ENCODE measurements around the gene TMC6.
A peak's percentile ranks its signal among the peaks of the same experiment; 100 is the strongest.
"Not testable (repeated sequence)": the region's sequence is repeated elsewhere in the genome, so short reads cannot be mapped to it uniquely, and the experiment has no call there.

TMC6 gene

DNA sequence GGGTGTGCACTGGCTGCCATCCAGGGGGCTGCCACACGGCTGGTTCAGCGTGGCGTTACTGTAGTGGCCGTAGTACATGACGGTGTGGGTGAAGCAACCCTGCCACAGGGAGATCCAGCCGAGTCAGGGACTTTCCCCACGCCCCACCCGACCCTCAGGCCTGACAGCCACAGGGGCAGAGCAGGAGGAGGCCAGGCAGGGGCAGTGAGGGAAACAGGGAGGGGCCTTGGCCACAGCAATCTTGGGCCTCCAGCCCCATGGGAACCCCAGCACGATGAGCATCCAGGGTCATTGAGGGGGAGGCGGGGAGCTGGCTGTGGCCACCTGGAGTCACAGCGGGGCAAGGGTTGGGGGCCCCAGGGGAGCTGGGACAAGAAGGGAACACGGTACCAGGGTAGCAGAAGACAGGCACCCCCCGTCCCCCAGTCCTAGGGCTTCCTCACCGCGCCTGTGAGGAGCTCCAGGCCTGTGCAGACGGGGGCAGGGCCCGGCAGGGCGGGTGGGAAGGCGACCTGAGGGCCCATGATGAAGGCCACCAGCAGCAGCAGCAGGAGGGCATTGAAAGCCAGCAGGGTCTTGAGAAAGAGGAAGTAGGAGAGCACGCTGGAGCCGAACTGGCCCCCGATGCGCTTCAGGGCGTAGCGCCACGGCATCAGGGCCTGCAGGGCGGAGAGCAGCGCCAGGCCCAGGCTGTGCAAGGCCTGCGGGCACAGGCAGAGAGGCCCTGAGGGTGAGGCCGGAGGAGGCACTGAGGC is 4.3 kb downstream of the TMC6 start:
- no peak for DNase-seq (ENCODE audit: low read depth in 2 of 2)

DNA sequence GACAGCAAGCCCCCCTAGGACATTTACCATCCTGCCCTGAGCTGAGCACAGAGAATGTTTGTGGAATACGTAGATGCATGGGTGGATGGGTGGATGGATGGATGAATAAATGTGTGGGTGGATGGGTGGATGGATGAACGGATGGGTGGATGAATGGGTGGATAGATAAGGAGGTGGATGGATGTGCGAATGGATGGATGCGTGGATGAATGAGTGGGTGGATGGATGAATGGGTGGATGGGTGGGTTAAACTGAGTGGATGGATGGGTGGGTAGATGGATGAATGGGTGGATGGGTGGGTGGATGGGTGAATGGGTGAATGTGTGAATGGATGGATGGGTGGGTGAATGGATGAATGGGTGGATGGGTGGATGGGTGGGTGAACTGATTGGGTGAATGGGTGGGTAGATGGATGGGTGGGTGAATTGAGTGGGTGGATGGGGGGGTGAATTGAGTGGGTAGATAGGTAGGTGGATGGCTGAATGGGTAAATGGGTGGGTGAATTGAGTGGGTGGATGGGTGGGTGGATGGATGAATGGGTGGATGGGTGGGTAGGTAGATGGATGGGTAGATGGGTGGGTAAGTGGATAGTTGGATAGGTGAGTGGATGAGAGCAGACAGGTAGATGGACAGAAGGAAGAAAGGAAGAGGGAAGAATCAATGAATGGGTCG is 5.2 kb downstream of the TMC6 start:
- no peak for DNase-seq (ENCODE audit: low read depth in 2 of 2)

DNA sequence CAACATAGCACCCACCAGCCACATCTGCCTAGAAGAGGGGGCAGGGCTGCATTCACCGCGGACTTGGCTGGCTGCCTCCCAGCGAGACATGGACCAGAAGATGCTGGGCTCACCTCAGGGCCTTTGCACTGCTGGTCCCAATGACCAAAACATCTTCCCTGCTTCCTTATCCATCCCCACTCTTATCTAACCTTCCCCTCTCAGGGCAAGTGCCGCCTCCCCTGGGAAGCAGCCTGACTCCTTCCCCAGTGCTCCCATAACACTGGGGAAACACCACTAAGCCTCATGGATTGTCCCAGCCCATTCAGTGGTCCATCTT is 5.7 kb downstream of the TMC6 start:
- no peak for DNase-seq (ENCODE audit: low read depth in 2 of 2)

DNA sequence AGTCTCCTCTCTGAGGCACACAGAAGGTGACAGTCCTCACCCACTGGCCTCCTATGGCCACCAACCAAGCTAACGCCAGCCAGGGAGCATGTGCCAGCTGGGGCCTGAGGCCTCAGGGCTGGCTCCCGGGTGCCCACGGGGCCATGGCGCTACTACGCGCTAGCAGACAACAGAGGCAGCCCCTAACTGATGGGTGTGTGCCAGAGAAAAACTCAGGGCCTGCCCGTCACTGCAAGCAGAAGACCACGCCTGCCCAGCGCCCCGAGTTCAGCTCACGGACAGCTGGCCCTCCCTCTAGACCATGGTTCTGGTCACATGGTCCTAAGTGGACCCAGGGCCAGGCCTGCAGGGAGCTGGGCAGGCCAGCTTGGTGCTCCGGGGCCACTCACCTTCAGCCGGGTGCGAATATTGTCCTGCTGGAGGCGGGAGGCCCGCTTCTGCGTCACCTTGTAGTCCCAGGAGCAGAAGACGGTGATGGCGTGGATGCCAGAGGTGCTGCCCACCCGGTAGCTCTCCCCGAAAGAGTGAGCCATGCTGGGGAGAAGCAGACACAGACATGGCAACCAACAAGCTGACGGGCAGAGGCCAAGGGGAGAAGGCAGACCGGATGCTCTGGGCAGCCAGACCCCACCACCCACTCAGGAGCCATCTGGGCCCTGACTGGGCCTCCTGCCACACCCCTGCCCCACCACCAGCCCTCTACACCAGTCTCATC is 6.2 kb downstream of the TMC6 start:
- DNase-seq (ENCODE audit: low read depth in 2 of 2): no peak

DNA sequence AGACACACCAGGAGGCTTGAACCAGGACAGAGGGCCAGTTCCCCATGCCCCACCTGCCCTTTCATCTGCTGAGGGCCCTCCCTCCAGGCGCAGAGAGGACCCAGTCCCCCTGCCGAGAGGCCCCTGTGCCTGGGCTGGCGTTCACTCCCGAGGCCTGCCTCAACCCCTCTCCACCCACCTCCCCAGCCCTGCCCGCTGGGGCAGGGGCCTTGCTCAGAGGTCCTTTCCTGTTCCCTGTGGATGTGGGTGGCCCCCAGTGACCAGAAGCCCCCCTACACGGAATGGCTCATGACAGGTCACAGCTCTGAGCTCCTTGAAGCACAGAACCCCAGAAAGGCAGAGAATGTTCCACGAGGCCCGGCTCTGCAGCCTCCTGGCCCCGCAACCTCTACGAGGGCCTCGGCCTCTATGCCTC is 6.7 kb downstream of the TMC6 start:
- no peak for DNase-seq (ENCODE audit: low read depth in 2 of 2)

DNA sequence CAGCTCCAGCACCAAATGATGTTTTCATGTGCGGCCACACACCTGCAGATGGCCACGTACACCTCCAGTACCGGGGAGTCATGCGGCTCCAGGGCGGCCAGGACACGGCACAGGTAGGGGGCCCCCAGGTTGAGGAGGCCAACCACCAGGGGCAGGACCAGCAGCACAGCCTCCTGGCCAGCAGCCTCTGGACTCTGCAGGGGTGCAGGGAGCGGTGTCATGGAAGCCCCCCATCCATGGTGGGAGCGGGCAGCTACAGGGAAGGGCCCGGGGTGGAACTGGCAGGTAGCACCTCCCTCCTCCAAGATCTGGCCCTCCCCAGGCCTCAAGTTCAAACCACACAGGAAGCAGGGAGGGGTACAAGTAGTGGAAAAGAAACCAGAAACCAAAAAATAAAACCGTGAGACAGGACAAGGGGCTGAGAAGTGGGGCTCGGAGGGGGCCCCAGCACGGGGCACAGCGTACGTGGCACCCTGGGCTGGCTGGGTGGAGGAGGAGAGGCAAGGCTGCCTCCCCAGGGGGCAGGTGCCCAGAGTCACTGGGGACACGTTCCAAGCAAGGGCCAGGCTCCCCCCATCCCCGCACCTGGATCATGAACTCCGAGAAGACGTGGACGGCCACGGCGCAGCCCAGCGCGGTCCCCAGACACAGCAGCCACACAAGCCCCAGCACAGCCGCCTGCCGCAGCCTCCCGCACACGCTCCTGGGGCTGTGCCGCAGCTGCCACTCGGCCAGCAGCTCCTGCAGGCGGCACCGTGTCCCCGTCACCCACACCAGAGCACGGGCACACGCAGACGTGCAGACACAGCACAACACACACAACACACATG is 7.4 kb downstream of the TMC6 start:
- no peak for DNase-seq (ENCODE audit: low read depth in 2 of 2)

DNA sequence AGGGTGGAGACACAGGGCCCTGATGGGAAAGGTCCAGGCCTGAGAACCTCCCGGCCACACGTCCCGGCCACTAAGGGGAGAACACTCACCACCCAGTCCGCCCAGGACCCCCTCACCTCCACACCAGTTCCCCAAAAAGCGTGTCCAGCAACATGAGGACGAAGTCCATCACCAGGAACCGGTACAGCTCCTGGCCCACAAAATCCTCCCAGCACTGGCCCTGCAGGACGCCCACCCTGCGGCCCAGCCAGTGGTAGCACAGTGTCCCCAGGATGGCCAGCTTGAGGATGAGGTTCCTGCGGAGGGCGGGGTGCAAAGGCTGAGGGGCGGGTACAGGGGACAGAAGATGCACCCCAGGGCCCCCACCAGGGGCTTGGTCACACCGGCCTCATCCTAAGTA is 8.0 kb downstream of the TMC6 start:
- DNase-seq (ENCODE audit: low read depth in 2 of 2): no peak

DNA sequence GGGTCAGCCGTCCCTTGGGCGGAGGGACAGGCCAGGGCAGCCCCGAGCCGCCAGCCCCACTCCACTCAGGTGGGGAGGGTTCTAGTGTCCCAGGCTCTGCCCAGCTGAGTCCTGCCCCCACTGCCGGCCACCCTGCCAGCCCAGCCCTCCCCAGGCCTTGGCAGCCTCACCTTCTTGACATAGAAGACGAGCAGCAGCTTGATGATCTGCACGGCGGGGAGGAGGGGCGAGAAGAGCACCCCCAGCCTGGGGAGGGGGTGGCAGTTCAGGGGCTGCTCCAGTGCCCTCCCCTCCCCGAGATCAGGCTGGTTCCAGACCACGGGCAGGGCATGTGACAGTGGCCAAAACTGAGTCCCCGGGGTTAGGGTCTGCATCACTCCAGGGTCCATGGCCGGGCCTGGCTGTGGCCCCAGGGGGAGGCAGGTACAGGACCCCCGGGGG is 9.7 kb downstream of the TMC6 start:
- no peak for DNase-seq (ENCODE audit: low read depth in 2 of 2)

DNA sequence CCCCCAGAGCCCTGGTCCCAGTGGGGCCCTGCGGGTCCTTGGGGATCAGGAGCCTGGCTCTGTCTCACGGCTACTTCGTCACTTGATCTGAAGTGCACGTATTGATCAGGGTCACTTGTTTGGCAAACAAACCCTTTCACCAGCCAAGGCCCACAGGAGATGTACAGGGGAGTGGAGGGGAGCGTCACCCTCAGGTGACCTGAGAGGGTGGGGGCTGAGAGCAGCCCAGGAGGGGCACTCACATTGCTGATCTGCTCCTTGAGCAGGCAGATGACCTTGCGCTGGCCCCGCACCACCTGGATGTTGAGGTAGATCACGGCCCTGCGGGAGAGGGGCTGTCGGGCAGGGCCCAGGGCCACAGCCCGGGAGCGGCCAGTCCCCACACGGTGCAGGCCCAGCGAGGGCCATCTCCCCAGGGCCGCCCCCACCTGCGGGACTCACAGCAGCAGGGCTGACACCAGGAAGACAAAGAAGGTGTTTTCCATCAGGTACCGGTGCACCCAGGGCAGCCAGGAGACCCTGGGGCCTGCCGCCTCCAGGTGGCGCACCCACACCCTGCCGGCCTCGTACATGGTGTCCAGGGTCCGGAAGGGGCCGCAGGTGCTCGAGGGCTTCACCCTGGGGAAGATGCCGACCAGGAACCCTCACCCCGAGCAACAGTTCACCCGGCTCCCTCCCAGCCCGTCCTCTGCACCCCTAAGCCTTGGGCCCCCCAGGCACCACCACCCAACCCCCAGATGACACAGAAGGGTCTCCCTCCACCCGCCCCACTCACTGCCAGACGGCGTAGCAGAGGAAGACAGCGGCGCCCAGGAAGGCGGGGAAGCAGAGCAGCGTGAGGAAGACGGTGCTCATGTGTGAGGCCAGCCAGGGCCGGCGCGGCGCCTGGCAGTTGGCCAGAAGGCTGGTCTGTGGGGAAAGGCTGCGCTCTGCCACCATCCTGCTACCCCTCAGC is 11.3 kb downstream of the TMC6 start:
- DNase-seq (ENCODE audit: low read depth in 2 of 2): no peak

DNA sequence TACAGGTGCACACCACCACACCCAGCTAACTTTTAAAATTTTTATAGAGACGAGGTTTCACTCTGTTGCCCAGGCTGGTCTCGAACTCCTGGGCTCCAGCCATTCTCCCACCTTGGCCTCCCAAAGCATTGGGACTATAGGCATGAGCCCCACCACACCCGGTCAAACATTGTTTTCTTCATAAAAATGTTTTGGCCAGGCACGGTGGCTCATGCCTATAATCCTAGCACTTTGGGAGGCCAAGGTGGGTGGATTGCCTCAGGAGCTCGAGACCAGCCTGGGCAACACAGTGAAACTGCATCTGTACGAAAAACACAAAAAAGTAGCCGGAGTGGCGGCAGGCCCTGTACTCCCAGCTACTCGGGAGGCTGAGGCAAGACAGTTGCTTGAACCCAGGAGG is 12.1 kb downstream of the TMC6 start:
- DNase-seq (ENCODE audit: low read depth in 2 of 2): no peak

DNA sequence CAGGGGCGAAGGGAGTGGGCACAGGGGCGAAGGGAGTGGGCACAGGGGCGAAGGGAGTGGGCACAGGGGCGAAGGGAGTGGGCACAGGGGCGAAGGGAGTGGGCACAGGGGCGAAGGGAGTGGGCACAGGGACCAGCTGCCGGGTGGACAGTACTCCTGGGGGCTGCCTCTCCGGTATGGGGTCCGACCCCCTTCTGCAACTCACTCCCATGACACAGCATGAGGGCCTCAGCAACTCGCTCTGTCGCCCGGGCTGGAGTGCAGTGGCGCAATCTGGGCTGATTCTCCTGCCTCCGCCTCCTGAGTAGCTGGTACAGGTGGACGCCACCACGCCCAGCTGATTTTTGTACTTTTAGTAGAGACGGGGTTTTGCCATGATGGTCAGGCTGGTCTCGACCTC is 12.8 kb downstream of the TMC6 start:
- DNase-seq (ENCODE audit: low read depth in 2 of 2): not testable (repeated sequence)

DNA sequence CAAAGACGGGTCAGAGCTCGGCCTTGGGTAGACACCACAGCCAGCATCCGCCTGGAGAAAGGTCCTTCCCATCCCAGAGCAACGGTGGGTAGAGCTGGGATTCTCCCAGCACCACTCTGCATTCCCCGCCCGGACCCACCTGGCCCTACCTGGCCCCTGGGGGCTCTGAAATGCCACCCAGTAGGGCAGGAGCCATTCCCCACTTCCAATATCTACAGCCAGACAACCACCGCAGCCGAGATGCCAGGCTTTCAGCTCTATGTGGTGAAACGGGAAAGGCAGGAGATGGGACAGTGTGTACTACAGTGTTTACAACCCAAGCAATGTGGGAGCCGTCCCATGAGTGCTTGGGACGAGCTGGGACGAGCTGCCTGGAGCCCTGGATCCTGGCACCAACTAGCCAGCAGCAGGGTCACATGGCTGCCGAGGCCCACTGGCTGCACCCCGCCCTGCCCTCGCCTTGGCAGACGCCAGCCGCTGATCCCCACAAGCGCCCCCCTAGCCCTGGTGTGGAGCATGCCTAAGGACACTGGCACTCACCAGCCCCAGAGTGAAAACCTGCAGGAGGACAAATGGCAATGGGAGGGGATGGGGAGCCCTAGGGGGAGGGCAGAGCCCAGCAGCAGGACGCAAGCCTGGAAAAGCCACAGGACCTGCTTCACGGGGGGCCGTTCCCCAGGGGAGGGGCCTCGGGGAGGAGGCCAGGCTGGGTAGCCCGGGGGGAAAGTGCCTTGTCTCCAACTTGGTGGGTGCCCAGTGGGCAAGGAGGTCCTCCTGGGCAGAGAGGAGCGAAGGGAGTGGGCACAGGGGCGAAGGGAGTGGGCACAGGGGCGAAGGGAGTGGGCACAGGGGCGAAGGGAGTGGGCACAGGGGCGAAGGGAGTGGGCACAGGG is 13.5 kb downstream of the TMC6 start:
- no peak for DNase-seq (ENCODE audit: low read depth in 2 of 2)

DNA sequence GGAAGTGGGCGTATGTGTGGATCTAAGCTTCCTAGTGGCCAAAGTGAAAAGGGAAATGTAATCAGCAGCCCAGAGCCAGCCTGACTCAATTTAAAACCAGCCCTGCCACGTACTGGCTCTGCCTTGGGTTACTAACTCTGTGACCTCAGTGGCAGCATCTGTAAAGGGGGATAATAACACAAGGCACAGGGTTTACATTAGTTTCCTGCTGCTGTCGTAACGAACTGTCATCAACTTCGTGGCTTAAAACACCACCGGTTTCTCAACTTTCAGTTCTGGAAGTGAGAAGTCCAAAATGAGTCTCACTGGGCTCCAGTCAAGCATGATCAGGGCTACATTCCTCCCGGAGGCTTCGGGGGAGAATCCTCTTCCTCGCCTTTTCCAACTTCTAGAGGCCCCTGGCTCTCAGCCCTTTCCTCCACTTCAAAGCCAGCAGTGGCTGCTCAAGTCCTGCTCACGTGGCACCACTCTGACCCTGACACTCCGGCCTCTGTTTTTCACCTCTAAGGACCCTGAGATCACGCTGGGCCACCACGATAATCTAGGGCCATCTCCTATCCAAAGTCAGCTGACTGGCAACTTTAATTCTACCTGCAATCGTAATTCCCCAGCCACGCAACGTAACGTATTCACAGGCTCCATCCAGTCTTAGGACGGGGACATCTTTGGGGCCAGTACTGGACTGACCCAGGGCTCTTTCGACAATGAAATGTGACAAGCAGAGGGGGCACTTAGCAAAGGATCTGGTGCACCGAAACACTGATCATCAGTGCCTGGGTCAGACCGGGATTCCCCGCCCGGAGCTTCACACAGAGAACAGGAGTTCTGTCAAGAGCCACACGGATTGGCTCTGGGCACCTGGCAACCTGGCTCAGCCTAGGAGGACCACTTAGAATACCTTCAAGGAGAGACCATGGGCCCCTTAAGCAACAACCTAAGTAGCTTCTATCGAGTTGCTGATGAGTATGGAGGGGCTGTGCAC is 14.5 kb downstream of the TMC6 start:
- DNase-seq (ENCODE audit: low read depth in 2 of 2): no peak

DNA sequence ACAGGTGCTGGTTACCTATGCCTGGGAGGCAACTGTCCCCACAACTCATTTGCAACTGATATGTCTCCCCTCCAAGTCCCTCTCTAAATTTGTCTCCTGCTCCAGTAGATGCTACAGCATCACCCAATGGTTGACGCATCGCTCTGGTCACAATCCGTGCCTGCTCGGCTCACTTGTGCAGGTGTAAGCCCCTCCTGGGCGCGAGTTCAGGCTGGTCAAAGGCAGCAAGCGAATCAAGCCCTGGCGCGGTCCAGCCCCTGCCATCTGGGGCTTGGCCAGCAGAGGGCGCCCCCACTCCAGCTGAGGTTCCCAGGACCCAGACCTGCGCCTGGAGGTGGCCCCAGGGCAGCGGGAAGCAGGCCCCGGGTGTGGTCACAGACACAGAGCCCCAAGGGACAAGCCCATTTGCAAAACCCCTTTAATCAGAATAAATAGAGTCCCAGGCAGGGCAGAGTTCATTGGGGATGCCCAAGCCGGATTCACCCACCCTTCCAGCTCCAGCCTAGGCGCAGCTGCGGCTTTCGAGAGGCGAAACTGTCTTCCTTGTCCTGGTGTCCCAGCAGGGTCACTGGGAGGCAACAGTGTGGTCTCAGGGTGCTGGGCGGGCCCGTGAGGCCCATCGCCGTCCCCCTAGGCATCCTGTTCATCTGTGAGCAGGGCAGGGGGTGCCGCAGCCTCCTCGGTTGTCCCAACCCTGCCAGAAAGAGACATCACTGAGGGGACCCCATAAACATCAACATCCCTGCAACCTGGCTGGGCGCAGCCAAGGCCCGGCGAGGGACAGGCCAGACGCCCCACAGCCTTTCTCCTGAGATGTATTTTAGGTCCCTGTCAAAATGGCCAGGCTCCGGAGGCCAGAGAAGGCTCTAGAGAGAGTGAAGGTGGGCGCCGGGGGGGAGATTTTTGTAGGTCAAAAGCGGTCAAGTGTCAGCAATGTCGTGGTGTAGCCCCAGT is 15.8 kb downstream of the TMC6 start:
- peak in 1 of 2 donors; percentile 58 for DNase-seq (ENCODE audit: low read depth in 2 of 2)

DNA sequence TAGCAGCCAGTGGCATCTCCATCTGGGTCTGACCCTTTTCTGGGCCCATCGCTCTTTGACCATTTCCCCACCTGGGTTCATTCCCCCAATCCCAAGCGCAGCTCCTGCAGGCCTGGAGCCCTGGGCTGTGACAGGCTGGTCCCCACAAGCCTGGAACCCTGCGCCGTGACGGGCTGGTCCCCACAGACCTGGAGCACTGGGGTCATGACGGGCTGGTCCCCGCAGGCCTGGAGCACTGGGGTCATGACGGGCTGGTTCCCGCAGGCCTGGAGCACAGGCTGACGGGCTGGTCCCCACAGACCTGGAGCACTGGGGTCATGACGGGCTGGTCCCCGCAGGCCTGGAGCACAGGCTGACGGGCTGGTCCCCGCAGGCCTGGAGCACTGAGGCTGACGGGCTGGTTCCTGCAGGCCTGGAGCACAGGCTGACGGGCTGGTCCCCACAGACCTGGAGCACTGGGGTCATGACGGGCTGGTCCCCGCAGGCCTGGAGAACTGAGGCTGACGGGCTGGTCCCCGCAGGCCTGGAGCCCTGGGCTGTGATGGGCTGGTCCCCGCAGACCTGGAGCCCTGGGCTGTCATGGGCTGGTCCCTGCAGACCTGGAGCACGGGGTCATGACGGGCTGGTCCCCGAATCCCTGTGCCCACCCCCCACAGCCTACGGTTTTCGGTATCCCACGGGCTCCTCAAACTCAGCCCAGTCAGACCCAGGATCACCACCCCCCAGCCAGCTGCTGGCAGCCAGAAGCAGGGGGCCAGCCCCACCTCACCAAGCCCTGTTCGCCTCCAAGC is 16.6 kb downstream of the TMC6 start:
- DNase-seq (ENCODE audit: low read depth in 2 of 2): no peak

DNA sequence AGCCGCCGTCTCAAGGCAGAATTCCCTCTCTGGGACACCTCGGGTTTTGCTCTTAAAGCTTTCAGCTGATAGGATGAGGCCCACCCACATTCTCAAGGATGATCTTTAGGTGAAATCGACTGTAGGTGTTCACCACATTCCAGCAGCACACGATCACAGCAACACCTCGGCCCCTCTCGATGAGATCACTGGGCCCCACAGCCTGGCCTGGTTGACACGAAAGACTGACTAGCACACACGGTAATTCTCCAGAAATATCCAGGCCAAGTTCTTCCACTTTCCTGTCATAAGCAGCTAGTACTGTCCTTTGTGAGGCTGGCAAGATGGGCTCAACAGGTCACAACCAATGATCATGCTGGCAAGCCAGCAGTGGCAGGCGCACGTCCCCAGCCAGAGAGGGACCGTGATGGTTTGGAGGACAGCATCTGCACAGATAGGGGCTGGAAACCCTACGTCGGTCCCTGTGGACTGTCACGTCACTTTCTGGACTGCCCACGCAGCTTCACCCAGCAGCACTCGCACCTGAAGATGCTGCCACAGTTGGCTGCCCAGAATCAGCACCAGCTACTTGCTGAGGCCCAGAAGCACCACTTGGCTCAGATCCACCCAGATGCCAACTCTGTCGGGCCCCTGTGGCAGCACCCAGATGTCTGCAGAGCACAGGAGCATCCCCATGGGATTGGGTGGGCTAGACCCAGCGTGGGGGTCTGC is 17.4 kb downstream of the TMC6 start:
- DNase-seq (ENCODE audit: low read depth in 2 of 2): no peak
